GM12872 (cell line): Measurements from ENCODE around the gene ISLR2.
A peak's percentile ranks its signal among the peaks of the same experiment; 100 is the strongest.
"Not testable (repeated sequence)": the region's sequence is repeated elsewhere in the genome, so short reads cannot be mapped to it uniquely, and the experiment has no call there.

ENCODE experiments used
- TF ChIP-seq, protein P1 (sequence below): IDR thresholded peaks from 3 replicates; pipeline ENCODE4 v1.5.1; 2011; ENCODE audit warnings: low read depth, mild to moderate bottlenecking, low read length, moderate library complexity; ENCODE audit not compliant: insufficient read depth

ISLR2 gene

DNA sequence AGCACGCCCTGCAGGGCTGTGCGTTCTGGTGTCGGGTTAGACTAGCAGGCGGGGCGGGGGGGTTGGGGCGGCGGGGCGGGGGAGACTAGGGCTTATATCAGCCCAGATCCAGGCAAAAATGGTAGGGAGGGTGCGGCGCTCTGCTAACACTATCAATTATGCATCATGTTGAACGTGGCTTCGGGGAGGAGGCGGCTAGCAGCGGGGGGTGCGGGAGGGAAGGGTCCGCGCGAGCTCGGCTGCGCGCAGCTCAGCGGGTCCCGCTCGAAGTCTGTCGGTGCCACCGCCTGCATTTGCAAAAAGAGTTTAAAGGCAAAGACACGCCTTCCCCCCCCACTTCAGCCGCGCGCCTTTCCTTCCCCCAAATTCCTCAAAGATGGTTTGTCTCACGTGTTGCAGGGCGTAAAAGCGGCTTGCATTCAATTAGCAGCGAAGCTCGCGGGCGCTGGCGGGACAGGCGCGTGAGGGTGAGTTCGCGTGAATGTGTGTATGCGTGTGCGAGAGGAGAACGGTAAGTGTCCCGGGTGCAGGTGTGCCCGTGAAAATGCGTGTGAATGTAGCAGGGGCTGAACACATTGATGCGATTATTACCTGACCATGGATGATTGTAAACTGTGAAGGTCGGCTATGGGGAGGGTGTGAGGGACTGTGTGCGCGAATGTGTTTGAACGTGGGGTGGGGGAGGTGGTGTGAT, at the start of gene ISLR2:
ISLR2 (plus strand) TSS at position 432 of the 694 bp plus-strand sequence. CDS start 2,169 bp downstream, outside the sequence.
- TF ChIP-seq, protein P1, sequence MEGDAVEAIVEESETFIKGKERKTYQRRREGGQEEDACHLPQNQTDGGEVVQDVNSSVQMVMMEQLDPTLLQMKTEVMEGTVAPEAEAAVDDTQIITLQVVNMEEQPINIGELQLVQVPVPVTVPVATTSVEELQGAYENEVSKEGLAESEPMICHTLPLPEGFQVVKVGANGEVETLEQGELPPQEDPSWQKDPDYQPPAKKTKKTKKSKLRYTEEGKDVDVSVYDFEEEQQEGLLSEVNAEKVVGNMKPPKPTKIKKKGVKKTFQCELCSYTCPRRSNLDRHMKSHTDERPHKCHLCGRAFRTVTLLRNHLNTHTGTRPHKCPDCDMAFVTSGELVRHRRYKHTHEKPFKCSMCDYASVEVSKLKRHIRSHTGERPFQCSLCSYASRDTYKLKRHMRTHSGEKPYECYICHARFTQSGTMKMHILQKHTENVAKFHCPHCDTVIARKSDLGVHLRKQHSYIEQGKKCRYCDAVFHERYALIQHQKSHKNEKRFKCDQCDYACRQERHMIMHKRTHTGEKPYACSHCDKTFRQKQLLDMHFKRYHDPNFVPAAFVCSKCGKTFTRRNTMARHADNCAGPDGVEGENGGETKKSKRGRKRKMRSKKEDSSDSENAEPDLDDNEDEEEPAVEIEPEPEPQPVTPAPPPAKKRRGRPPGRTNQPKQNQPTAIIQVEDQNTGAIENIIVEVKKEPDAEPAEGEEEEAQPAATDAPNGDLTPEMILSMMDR: no peak

- TF ChIP-seq, protein P1: not testable (repeated sequence)
Measured at GRCh38 chr15:74082450-74082849, 47.9 kb upstream of the ISLR2 start, which contains the start of gene GOLGA6A. Gene GOLGA6A (minus strand): TSS chr15:74082550. CDS start chr15:74082509, 41 bp downstream.

DNA sequence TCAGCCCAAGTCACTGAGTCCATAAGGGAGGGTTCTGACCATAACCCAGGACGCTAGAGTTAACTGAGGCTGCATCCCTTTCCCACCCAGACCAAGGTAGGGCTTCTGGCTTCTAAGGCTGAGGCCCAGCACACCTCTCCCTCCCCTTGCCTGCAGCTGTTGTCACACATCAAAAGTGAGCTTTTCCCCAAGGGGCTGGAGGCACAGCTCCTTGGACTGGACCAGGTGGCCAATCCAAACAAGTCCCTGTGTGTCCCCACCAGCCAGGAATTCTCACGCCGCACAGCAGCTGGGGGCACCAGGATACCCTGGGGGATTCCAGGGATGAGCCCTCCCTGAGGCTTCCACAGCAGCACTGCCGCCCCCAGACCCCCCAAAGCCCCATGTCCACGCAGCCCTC, 22.3 kb upstream of the ISLR2 start:
- TF ChIP-seq, protein P1: no peak

DNA sequence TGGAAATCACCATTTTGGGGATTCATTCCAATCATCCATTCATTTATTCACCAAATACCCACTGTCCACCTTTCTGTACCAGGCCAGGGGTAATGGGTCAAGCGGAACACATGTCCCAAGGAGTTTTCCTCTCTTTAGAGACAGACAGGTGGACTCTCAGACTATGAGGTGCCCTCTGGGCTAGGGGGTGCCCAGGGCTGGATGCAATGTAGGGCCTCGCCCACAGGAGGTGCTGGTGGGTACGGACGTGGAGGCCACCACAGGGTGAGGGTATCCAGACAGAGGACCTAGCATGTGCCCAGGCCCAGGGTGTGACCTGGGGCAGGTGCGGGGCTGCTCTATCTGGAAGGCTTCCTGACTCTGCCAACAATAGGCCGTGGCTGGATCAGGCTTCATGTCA, 21.8 kb upstream of the ISLR2 start:
- TF ChIP-seq, protein P1: peak; percentile 36

GRCh38 chr15:74109713-74110112, 20.7 kb upstream of the ISLR2 start:
- TF ChIP-seq, protein P1: no peak

- TF ChIP-seq, protein P1: no peak
Measured at GRCh38 chr15:74120426-74120825, 10.0 kb upstream of the ISLR2 start.

GRCh38 chr15:74121039-74121438, 9.3 kb upstream of the ISLR2 start:
- TF ChIP-seq, protein P1: no peak

- TF ChIP-seq, protein P1: no peak
Measured at GRCh38 chr15:74121858-74122257, 8.5 kb upstream of the ISLR2 start.
